Kasumi-1 (cell line): ENCODE results near the gene SLC25A6.
"Not testable (repeated sequence)": the region's sequence is repeated elsewhere in the genome, so short reads cannot be mapped to it uniquely, and the experiment has no call there.

Experiments
- DNase-seq, 2 experiments: peaks; one replicate each; lab custom pipeline; 2025; lab: John Stamatoyannopoulos, UW

SLC25A6 gene

DNA sequence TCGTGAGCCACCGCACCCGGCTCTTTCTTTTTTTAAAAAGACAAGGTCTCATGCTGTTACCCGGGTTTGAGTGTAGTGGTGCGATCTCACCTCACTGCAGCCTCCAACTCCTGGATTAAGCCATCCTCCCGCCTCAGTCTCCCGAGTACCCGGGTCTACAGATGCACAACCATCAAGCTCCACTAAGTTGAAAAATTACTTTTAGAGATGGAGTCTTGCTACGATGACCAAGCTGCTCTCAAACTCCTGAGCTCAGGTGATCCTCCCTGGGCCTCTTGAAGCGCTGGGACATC is 2.0 kb downstream of the SLC25A6 start:
- DNase-seq: no peak

DNA sequence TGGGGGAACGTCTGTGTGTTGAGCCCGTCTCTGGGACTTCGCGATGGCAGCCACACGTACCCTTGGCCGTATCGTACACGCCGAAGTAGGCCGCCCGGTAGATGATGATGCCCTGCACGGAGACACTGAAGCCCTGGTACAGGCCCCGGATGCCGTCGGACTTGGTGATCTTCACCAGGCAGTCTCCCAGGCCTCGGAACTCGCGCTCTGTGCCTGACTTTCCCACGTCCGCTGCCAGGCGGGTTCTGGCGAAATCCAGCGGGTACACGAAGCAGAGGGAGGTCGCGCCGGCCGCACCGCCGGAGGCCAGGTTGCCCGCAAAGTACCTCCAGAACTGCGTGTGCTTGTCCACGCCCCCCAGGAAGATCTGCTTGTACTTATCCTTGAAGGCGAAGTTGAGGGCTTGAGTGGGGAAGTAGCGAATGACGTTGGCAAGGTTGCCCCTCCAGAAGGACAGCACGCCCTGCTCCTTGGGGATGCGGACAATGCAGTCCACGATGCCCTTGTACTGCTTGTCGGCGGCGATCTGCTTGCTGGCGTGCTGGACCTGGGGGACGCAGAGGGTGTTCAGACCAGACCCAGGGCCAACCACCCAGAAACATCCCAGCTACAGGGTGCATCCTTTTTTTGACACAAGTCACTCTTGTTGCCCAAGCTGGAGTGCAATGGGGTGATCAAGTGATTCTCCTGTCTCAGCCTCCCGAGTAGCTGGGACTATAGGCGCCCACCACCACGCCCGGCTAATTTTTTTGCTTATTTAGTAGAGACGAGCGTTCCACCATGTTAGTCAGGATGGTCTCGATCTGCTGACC is 2.5 kb downstream of the SLC25A6 start:
- DNase-seq: no peak

DNA sequence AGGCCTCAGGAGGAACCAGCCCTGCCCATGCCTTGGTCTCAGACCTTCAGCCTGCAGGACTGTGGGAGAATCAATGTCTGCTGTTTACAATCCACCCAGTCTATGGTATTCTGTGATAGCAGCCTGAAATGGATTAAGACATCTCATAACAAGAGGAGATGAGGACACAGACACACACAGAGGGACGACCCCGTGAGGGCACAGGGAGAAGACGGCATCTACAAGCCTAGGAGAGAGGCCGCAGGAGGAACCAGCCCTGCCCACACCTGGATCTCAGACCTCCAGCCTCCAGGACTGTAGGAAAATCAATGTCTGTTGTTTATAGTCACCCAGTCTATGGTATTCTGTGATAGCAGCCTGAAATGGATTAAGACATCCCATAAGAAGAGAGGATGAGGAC is 3.3 kb downstream of the SLC25A6 start:
- no peak for DNase-seq

GRCh38 chrX:1387141-1387776 is 4.7 kb downstream of the SLC25A6 start:
- DNase-seq: no peak

- DNase-seq: no peak
Measured at GRCh38 chrX:1386338-1387127, 5.4 kb downstream of the SLC25A6 start.

GRCh38 chrX:1385253-1386223 is 6.4 kb downstream of the SLC25A6 start:
- no peak for DNase-seq

GRCh38 chrX:1384658-1385252 is 7.2 kb downstream of the SLC25A6 start:
- no peak for DNase-seq

GRCh38 chrX:1380672-1381233 is 11.2 kb downstream of the SLC25A6 start:
- no peak for DNase-seq

DNA sequence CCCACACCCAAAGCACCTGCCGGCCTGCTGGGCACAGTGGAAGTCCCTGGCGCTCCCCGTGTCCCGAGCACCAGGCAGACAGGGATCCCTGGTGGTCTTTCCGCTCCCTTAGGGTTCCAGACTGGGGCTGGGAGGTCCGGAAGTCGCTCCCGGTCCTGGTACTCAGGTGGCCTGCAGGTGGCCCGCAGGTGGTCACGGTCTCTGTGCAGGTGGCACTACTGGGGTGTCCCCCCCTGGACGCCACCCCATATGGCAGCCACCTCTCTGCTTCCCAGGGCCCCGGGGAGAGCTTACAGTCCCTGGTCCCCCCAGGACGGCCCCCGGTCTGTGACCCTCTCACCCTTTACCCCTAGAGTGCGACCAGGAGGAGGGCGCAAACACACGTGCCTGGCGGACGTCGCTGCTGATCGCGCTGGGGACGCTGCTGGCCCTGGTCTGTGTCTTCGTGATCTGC is 13.6 kb downstream of the SLC25A6 start:
- no peak for DNase-seq

DNA sequence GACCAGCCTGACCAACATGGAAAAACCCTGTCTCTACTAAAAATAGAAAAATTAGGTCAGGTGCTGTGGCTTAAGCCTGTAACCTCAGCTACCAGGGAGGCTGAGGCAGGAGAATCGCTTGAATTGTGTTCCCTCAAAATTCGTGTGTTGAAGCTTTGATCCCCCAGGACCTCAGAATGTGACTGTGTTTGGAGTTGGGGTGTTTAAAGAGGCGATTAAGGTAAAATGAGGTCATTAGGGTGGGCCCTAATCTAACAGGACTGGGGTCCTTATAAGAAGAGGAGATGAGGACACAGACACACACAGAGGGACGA is 23.6 kb downstream of the SLC25A6 start:
- no peak for DNase-seq

- not testable (repeated sequence) for DNase-seq
Measured at GRCh38 chrX:1366363-1366762, 25.6 kb downstream of the SLC25A6 start.

GRCh38 chrX:1361910-1362309 is 30.0 kb downstream of the SLC25A6 start:
- no peak for DNase-seq

DNA sequence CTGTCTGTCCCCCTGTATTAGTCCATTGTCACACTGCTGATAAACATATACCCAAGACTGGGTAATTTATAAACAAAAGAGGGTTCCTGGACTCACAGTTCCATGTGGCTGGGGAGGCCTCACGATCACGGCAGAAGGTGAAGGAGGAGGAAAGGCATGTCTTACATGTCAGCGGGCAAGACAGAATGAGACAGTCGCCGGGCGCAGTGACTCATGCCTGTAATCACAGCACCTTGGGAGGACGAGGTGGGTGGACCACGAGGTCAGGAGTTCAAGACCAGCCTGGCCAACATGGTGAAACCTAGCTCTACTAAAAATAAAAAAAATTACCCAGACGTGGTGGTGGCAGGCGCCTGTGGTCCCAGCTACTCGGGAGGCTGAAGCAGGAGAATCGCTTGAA is 30.6 kb downstream of the SLC25A6 start:
- DNase-seq: no peak

- DNase-seq: no peak
Measured at GRCh38 chrX:1360171-1360570, 31.7 kb downstream of the SLC25A6 start.

GRCh38 chrX:1359477-1359873 is 32.4 kb downstream of the SLC25A6 start:
- no peak for DNase-seq

GRCh38 chrX:1358793-1359476 is 33.0 kb downstream of the SLC25A6 start:
- no peak for DNase-seq

DNA sequence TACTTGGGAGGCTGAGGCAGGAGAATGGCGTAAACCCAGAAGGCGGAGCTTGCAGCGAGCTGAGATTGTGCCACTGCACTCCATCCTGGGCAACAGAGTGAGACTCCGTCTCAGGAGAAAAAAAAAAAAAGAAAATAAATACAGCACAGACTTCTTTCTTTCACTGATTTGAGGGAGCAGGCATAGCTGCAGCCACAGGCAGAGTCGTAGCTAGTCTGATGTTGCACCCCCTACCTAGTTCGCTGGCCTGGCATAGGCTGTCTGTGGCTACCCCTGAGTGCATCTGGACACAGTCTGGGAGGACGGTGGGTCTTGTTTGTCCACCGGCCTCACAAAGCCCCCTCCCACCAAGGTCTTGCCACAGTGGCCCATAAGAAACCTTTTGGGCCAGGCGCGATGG is 33.9 kb downstream of the SLC25A6 start:
- no peak for DNase-seq

DNA sequence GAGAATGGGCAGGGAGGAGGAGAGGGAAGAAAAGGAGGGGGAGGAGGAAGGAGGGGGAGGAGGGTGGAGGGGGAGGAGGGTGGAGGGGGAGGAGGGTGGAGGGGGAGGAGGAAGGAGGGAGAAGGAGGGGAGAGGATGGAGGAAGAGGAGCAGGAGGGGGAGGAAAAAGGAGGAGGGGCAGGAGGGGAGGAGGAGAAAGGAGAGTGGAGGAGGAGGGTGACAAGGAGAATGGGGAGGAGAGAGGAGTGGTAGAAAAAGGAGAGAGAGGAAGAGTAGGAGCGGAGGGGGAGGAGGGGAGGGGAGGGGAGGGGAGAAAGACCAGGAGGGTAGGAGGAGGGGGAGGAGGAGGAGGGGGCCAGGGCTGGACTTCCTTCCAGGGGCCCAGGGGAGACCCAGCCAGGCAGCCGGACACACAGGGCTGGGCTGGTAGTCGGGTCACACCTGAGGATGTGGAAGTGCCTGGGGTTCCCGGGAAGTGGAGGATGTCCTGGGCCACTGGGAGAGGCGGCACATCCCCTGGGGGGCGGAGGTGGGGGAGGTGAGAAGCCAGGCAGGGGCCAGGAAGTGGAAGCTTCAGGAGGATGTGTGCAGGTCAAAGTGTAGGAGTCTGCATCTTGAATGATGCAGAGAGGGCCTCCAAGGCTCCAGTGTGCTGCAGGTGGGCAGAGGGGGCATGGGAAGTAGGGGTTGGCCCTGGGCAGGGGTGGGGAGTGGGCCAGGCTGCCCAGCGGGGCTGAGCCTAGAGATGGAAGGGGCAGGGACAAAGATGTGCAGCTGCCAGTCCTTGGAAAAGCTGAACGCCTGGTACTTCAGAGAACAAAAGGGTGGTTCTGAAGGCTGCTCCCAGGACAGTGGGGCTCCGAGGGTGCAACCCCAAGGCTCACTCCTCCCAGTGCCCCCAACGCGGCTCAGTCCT is 36.5 kb downstream of the SLC25A6 start:
- no peak for DNase-seq
